Activated T-cell treated with anti-CD3 and anti-CD28 coated beads for 1 hour (primary cell): Measurements from ENCODE around the gene RABGEF1.
"Not testable (repeated sequence)": the region's sequence is repeated elsewhere in the genome, so short reads cannot be mapped to it uniquely, and the experiment has no call there.

Experiments
- DNase-seq: peaks from one replicate; pipeline ENCODE4 v3.0.0-alpha.2; 2020; ENCODE audit warnings: low read depth

The RABGEF1 gene

GRCh38 chr7:66815186-66815875, 74.8 kb downstream of the RABGEF1 start:
- DNase-seq, result not testable (repeated sequence)

- DNase-seq, result no peak
Observed at GRCh38 chr7:66815951-66816350, 75.4 kb downstream of the RABGEF1 start.

GRCh38 chr7:66816658-66817057, 76.1 kb downstream of the RABGEF1 start:
- DNase-seq, result not testable (repeated sequence)

GRCh38 chr7:66817208-66817795, 76.8 kb downstream of the RABGEF1 start:
- DNase-seq, result not testable (repeated sequence)

- not testable (repeated sequence) for DNase-seq
Observed at GRCh38 chr7:66817956-66818355, 77.4 kb downstream of the RABGEF1 start.

- no peak for DNase-seq
Observed at GRCh38 chr7:66824041-66824440, 83.5 kb downstream of the RABGEF1 start.

- not testable (repeated sequence) for DNase-seq
Observed at GRCh38 chr7:66825538-66825937, 85.0 kb downstream of the RABGEF1 start.

- no peak for DNase-seq
Observed at GRCh38 chr7:66826649-66827048, 86.1 kb downstream of the RABGEF1 start.

- not testable (repeated sequence) for DNase-seq
Observed at GRCh38 chr7:66830976-66831375, 90.4 kb downstream of the RABGEF1 start.

- no peak for DNase-seq
Observed at GRCh38 chr7:66832531-66833351, 92.2 kb downstream of the RABGEF1 start.

- DNase-seq, result no peak
Observed at GRCh38 chr7:66837007-66837406, 96.5 kb downstream of the RABGEF1 start.

- DNase-seq, result no peak
Observed at GRCh38 chr7:66837661-66838060, 97.1 kb downstream of the RABGEF1 start.

- no peak for DNase-seq
Observed at GRCh38 chr7:66839814-66840213, 99.3 kb downstream of the RABGEF1 start.

- DNase-seq, result no peak
Observed at GRCh38 chr7:66840316-66840715, 99.8 kb downstream of the RABGEF1 start.

GRCh38 chr7:66841898-66842297, 101.4 kb downstream of the RABGEF1 start:
- DNase-seq, result no peak

- not testable (repeated sequence) for DNase-seq
Observed at GRCh38 chr7:66843492-66843891, 103.0 kb downstream of the RABGEF1 start.

GRCh38 chr7:66844552-66845378, 104.2 kb downstream of the RABGEF1 start:
- peak; percentile 99 for DNase-seq

- no peak for DNase-seq
Observed at GRCh38 chr7:66845379-66846095, 105.0 kb downstream of the RABGEF1 start.

GRCh38 chr7:66846096-66846445, 105.5 kb downstream of the RABGEF1 start:
- DNase-seq, result not testable (repeated sequence)

- not testable (repeated sequence) for DNase-seq
Observed at GRCh38 chr7:66847523-66847855, 107.0 kb downstream of the RABGEF1 start.
